Measurements from ENCODE around the gene OBI1.

The OBI1 gene

GRCh38 chr13:78602561-78603239, 56.3 kb downstream of the OBI1 start:
- DNase-seq: peak in 1 of 2 experiments; percentile 41

- DNase-seq: no peak
Measured at GRCh38 chr13:78601874-78602560, 56.9 kb downstream of the OBI1 start.

GRCh38 chr13:78601124-78601873, 57.7 kb downstream of the OBI1 start:
- DNase-seq: no peak

GRCh38 chr13:78600280-78600883, 58.6 kb downstream of the OBI1 start:
- DNase-seq: no peak

- DNase-seq: no peak
Measured at GRCh38 chr13:78599645-78600279, 59.2 kb downstream of the OBI1 start.

GRCh38 chr13:78598966-78599644, 59.9 kb downstream of the OBI1 start:
- no peak for DNase-seq

GRCh38 chr13:78598116-78598781, 60.7 kb downstream of the OBI1 start:
- no peak for DNase-seq

GRCh38 chr13:78597602-78597932, 61.4 kb downstream of the OBI1 start:
- DNase-seq: no peak

- DNase-seq: peak in 1 of 2 experiments; percentile 13
Measured at GRCh38 chr13:78596736-78597601, 62.0 kb downstream of the OBI1 start.

GRCh38 chr13:78596399-78596735, 62.6 kb downstream of the OBI1 start:
- peak; percentile 50 to 72 for DNase-seq

- DNase-seq: peak; percentile 50 to 72
Measured at GRCh38 chr13:78595495-78596398, 63.2 kb downstream of the OBI1 start.

- peak in 1 of 2 experiments; percentile 12 for DNase-seq
Measured at GRCh38 chr13:78594456-78594975, 64.4 kb downstream of the OBI1 start.

- peak in 1 of 2 experiments; percentile 64 for DNase-seq
Measured at GRCh38 chr13:78593652-78594455, 65.1 kb downstream of the OBI1 start.

GRCh38 chr13:78593129-78593528, 65.8 kb downstream of the OBI1 start:
- DNase-seq: no peak

- peak; percentile 53 to 84 for DNase-seq
Measured at GRCh38 chr13:78592584-78592983, 66.4 kb downstream of the OBI1 start.

GRCh38 chr13:78589206-78589605, 69.7 kb downstream of the OBI1 start:
- no peak for DNase-seq

- DNase-seq: no peak
Measured at GRCh38 chr13:78587395-78587794, 71.6 kb downstream of the OBI1 start.

GRCh38 chr13:78586706-78587105, 72.2 kb downstream of the OBI1 start:
- no peak for DNase-seq

- no peak for DNase-seq
Measured at GRCh38 chr13:78576261-78576660, 82.7 kb downstream of the OBI1 start.

Data from NCI-H524 (cell line).